ENCODE results near the gene TENM4. TPM values are rescaled to one million over a fixed set of nuclear protein-coding genes. Genes with fewer than 3 reads are reported as not detected.
A peak's percentile ranks its signal among the peaks of the same experiment; 100 is the strongest.

TENM4 gene
- total and polyA plus RNA-seq, 11 donors = 0.08 to 6.4 (median 1.0) TPM

- WGBS, 4 donors = 37 to 40% (median 39%) methylated on average over 5 of the region's 5 CpGs
- intact Hi-C loops (cut with DNase I) = loop anchor here (1.0 to 10.0 kb wide), 18 partner anchors 67 to 849 kb away; no protein-coding TSS in a partner anchor
- peaks cover 0 to 16% (median 0%) of the 10 kb centered on the region in 9 donors for H3K27me3 ChIP-seq
Measured at GRCh38 chr11:78645226-78646202, 795.3 kb downstream of the TENM4 start.

GRCh38 chr11:78643676-78644056, 797.2 kb downstream of the TENM4 start:
- intact Hi-C loops (cut with DNase I) = loop anchor here in 6 of 10 donors (2.0 to 10.0 kb wide), 9 partner anchors 71 to 851 kb away; no protein-coding TSS in a partner anchor
- Histone ChIP-seq H3K27ac (no peak overlapping the region), H3K27me3 (peaks cover 0 to 16% (median 0%) of the 10 kb centered on the region in 9 donors), H3K4me1 (no peaks in the 10 kb centered on the region), H3K4me3 (no peak overlapping the region), H3K9me3 (no peaks in the 10 kb centered on the region), H3K36me3 (no peaks in the 10 kb centered on the region)
- TF ChIP-seq POLR2A (IDR thresholded peaks at IDR 0.05) (no peak), CTCF (IDR thresholded peaks at IDR 0.05) (no peak)
- ATAC-seq = no peak
- no peak for DNase-seq

More at GRCh38 chr11:78645226-78646202, 795.3 kb downstream of the TENM4 start:
- Histone ChIP-seq H3K4me3 (peak overlapping the region in 1 of 12 donors; percentile 2), H3K4me1 (no peaks in the 10 kb centered on the region), H3K27ac (no peak overlapping the region), H3K36me3 (no peaks in the 10 kb centered on the region), H3K9me3 (no peaks in the 10 kb centered on the region)
- peak; percentile 87 to 98 (median 92) for TF ChIP-seq CTCF (IDR thresholded peaks at IDR 0.05)
- TF ChIP-seq POLR2A (IDR thresholded peaks at IDR 0.05) = no peak
- peak; percentile 64 to 85 (median 81) for ATAC-seq
- peak; percentile 37 to 76 (median 54) for DNase-seq

DNA sequence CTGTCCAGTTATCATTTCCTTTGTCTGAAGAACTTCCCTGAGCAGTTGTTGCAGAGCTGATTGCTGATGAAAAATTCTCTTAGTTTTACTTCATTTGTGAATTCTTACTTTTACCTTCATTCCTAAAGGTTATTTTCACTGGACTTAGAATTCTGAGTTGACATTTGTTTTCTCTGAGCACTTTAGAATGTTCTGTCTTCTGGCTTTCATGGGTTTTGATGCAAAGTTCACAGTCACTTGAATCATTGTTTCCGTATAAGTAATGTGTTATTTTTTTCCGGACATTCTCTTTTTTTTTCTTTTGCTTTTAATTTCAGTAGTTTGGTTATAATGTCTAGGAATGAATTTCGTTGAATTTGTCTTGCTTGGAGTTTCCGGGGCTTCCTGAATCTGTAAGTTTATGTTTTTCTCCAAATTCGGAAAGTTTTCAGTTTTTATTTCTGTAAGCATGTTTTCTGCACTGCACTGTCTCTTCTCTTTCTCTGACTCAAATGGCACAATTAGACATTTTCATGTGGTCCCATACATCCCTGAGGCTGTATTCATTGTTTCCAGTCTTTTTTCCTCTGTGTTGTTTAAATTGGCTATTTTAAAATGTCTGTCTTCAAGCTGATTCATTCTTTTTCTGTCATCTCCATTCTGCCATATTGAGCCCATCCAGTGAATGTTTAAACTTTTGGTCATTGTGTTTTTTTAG, 797.7 kb downstream of the TENM4 start:
- Histone ChIP-seq H3K4me3 (no peak overlapping the region), H3K27me3 (peaks cover 0 to 16% (median 0%) of the 10 kb centered on the region in 9 donors), H3K27ac (no peak overlapping the region), H3K4me1 (no peaks in the 10 kb centered on the region), H3K36me3 (no peaks in the 10 kb centered on the region), H3K9me3 (no peaks in the 10 kb centered on the region)
- intact Hi-C loops (cut with DNase I) = loop anchor here in 6 of 10 donors (10.0 kb wide), 6 partner anchors 72 to 852 kb away; no protein-coding TSS in a partner anchor
- WGBS, 4 donors = 75 to 81% (median 78%) methylated on average over 5 of the region's 5 CpGs
- TF ChIP-seq POLR2A (IDR thresholded peaks at IDR 0.05) (no peak), CTCF (IDR thresholded peaks at IDR 0.05) (no peak)
- ATAC-seq (no peak), DNase-seq (no peak)

- no peak for TF ChIP-seq POLR2A (IDR thresholded peaks at IDR 0.05)
- TF ChIP-seq CTCF (IDR thresholded peaks at IDR 0.05) = no peak
- no peaks in the 10 kb centered on the region for H3K9me3 ChIP-seq
- WGBS, 4 donors = 29 to 53% (median 42%) methylated on average over 1 of the region's 1 CpG
- DNase-seq (no peak), ATAC-seq (no peak)
- H3K27ac ChIP-seq = no peak overlapping the region
- peaks cover 0 to 7% (median 0%) of the 10 kb centered on the region in 9 donors for H3K27me3 ChIP-seq
- intact Hi-C loops (cut with DNase I) = loop anchor here in 6 of 10 donors (10.0 kb wide), 6 partner anchors 73 to 853 kb away; no protein-coding TSS in a partner anchor
- no peak overlapping the region for H3K4me3 ChIP-seq
- H3K36me3 ChIP-seq = no peaks in the 10 kb centered on the region
- no peaks in the 10 kb centered on the region for H3K4me1 ChIP-seq
Measured at GRCh38 chr11:78641541-78641940, 799.3 kb downstream of the TENM4 start.

Measured in heart left ventricle (tissue), 16 donors.